Measurements from ENCODE around the gene DOCK3.

DNA sequence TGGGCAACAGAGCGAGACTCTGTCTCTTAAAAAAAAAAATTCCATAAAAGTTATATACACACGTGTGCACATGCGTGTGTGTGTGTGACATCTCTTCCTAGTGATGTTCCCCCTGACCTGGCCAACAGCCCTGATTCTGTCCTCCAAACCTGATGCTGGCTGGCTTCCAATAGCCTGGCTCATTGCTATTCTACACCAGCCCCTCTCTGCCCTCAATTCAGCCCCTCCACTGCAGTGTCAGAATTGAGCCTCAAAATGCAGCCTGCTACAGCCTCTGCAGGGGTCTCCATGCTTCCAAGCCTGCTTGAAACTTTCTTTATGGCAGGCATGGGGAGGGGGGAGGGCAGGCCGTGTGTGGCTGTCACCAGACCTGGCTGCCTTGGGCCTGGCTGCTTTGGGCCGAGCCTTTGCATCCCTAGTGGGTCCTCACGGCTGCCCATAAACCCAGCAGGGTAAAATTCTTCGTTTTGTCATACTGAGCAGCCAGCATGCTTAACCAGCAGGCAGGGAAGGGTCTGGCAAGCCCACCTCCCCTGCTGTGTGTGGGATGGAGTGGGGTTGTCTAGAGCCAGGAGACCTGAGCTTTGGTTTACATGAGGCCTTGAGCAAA lies 22.7 kb upstream of the DOCK3 start:
- TF ChIP-seq, protein P1, sequence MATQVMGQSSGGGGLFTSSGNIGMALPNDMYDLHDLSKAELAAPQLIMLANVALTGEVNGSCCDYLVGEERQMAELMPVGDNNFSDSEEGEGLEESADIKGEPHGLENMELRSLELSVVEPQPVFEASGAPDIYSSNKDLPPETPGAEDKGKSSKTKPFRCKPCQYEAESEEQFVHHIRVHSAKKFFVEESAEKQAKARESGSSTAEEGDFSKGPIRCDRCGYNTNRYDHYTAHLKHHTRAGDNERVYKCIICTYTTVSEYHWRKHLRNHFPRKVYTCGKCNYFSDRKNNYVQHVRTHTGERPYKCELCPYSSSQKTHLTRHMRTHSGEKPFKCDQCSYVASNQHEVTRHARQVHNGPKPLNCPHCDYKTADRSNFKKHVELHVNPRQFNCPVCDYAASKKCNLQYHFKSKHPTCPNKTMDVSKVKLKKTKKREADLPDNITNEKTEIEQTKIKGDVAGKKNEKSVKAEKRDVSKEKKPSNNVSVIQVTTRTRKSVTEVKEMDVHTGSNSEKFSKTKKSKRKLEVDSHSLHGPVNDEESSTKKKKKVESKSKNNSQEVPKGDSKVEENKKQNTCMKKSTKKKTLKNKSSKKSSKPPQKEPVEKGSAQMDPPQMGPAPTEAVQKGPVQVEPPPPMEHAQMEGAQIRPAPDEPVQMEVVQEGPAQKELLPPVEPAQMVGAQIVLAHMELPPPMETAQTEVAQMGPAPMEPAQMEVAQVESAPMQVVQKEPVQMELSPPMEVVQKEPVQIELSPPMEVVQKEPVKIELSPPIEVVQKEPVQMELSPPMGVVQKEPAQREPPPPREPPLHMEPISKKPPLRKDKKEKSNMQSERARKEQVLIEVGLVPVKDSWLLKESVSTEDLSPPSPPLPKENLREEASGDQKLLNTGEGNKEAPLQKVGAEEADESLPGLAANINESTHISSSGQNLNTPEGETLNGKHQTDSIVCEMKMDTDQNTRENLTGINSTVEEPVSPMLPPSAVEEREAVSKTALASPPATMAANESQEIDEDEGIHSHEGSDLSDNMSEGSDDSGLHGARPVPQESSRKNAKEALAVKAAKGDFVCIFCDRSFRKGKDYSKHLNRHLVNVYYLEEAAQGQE (IDR thresholded peaks at IDR 0.05), result no peak
- TF ChIP-seq GABPA (IDR thresholded peaks at IDR 0.05 in 1 of 2, conservative IDR thresholded peaks at IDR 0.05 in 1 of 2), result no peak
- TF ChIP-seq, protein P2, sequence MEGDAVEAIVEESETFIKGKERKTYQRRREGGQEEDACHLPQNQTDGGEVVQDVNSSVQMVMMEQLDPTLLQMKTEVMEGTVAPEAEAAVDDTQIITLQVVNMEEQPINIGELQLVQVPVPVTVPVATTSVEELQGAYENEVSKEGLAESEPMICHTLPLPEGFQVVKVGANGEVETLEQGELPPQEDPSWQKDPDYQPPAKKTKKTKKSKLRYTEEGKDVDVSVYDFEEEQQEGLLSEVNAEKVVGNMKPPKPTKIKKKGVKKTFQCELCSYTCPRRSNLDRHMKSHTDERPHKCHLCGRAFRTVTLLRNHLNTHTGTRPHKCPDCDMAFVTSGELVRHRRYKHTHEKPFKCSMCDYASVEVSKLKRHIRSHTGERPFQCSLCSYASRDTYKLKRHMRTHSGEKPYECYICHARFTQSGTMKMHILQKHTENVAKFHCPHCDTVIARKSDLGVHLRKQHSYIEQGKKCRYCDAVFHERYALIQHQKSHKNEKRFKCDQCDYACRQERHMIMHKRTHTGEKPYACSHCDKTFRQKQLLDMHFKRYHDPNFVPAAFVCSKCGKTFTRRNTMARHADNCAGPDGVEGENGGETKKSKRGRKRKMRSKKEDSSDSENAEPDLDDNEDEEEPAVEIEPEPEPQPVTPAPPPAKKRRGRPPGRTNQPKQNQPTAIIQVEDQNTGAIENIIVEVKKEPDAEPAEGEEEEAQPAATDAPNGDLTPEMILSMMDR (IDR thresholded peaks at IDR 0.05; ENCODE audit: low read depth, low read length, missing input control), result no peak
- TF ChIP-seq ZBTB33 (IDR thresholded peaks at IDR 0.05), result no peak
- no peak for TF ChIP-seq FOXA1 (IDR thresholded peaks at IDR 0.05)
- TF ChIP-seq HNF4G (IDR thresholded peaks at IDR 0.05), result no peak
- no peak for TF ChIP-seq RAD21 (IDR thresholded peaks at IDR 0.05)
- TF ChIP-seq JUND (IDR thresholded peaks at IDR 0.05), result no peak

Measured in liver (tissue), 3 donors.